Thymus (tissue), 11 donors: ENCODE data around the gene CLPX. TPM values are rescaled to one million over a fixed set of nuclear protein-coding genes. Genes with fewer than 3 reads are reported as not detected.
A peak's percentile ranks its signal among the peaks of the same experiment; 100 is the strongest.

Experiments used
- DNase-seq, 9 donors: peaks; one replicate each; pipeline ENCODE4 v3.0.0-alpha.2; 2013; ENCODE audit warnings: low spot score in 9 of 9, low read depth in 6 of 9, missing footprints in 1 of 9
- H3K27ac ChIP-seq, 2 donors: one replicate each; pipeline ENCODE4 v1.5.1; 2013; ENCODE audit warnings: control low read depth in 1 of 2, low read depth in 1 of 2, low read length in 1 of 2, mild to moderate bottlenecking in 1 of 2, moderate library complexity in 1 of 2
- H3K27me3 ChIP-seq, 2 donors: one replicate each; pipeline ENCODE4 v1.5.1; 2013; ENCODE audit warnings: low read length in 1 of 2; ENCODE audit not compliant: control insufficient read depth in 2 of 2, insufficient read depth in 1 of 2
- H3K36me3 ChIP-seq, 2 donors: one replicate each; pipeline ENCODE4 v1.5.1; 2013; ENCODE audit warnings: low read length in 1 of 2, mild to moderate bottlenecking in 1 of 2, moderate library complexity in 1 of 2; ENCODE audit not compliant: control insufficient read depth in 2 of 2, insufficient read depth in 2 of 2
- H3K4me1 ChIP-seq, 2 donors: one replicate each; pipeline ENCODE4 v1.5.1; 2013; ENCODE audit warnings: low read length in 2 of 2; ENCODE audit not compliant: control insufficient read depth in 2 of 2, insufficient read depth in 2 of 2
- H3K4me3 ChIP-seq, 2 donors: one replicate each; pipeline ENCODE4 v1.5.1; 2013; ENCODE audit warnings: low read length in 2 of 2, control low read depth in 1 of 2, mild to moderate bottlenecking in 1 of 2
- H3K9me3 ChIP-seq, 2 donors: one replicate each; pipeline ENCODE4 v1.5.1; 2013; ENCODE audit warnings: low read length in 1 of 2, mild to moderate bottlenecking in 1 of 2; ENCODE audit not compliant: control insufficient read depth in 2 of 2, insufficient read depth in 1 of 2
- WGBS: extraction: QIAGEN DNeasy Blood & Tissue Kit; methylation state at CpG from one replicate; pipeline ENCODE4 v1.1.7; 2013; 5-methylcytosine and 5-hydroxymethylcytosine counted together
- polyA plus RNA-seq: library from polyadenylated mRNA; stranded (reverse); fragments of 200-250 nt; gene quantifications from one replicate; pipeline ENCODE4 v1.2.3, GENCODE V29; 2013
- total RNA-seq: library from RNA; stranded (reverse); fragments of 120-200 nt; gene quantifications from one replicate; pipeline ENCODE4 v1.2.4, GENCODE V29; 2013
- donor health status: healthy.

The CLPX gene
- total and polyA plus RNA-seq, 2 donors: 23.5 to 42.0 TPM

DNA sequence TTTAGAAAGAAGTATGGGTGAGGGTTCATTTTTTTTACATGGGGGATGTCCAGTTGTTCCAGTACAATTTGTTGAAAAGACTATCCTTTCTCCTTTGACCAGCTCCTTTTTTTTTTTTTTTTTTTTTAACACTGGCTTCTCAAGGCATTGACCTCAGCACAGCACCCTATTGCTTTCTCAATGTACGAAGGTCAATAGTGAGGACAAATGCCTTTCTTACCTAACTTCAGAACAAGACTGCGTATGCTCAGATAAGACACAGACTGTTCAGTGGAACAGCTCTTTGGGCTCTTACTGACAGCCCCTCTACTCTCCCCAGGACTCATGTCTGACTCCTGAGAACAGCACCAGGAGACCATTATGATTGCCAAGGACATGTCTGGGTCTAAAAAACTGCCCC lies 36.6 kb upstream of the CLPX start:
- WGBS: 98% methylated on average over 2 of the region's 2 CpGs
- DNase-seq: no peak
- Histone ChIP-seq H3K9me3 (no peaks in the 10 kb centered on the region), H3K4me1 (no peaks in the 10 kb centered on the region), H3K27ac (no peak overlapping the region), H3K4me3 (no peak overlapping the region), H3K36me3 (no peaks in the 10 kb centered on the region), H3K27me3 (no peaks in the 10 kb centered on the region)

DNA sequence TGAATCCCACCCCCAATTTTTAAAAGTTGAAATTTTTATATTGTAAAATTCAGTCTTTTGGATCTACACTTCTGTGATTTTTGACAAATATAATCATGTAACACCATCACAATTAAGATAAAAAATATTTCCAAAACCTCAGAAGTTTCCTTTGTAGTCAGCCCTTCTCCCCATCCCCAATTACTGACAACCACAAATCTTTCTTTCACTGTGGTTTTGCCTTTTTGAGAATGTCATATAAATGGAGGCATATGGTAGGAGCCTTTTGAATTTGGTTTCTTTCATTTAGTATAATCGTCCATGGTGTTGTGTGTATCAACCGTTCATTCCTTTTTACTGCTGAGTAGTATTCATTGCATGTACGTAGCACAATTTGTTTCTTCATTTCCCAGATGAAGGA lies 34.0 kb upstream of the CLPX start:
- no peak for DNase-seq
- Histone ChIP-seq H3K36me3 (no peaks in the 10 kb centered on the region), H3K4me1 (no peaks in the 10 kb centered on the region), H3K4me3 (no peak overlapping the region), H3K27ac (no peak overlapping the region), H3K27me3 (no peaks in the 10 kb centered on the region), H3K9me3 (no peaks in the 10 kb centered on the region)
- WGBS: 83% methylated on average over 3 of the region's 3 CpGs

DNA sequence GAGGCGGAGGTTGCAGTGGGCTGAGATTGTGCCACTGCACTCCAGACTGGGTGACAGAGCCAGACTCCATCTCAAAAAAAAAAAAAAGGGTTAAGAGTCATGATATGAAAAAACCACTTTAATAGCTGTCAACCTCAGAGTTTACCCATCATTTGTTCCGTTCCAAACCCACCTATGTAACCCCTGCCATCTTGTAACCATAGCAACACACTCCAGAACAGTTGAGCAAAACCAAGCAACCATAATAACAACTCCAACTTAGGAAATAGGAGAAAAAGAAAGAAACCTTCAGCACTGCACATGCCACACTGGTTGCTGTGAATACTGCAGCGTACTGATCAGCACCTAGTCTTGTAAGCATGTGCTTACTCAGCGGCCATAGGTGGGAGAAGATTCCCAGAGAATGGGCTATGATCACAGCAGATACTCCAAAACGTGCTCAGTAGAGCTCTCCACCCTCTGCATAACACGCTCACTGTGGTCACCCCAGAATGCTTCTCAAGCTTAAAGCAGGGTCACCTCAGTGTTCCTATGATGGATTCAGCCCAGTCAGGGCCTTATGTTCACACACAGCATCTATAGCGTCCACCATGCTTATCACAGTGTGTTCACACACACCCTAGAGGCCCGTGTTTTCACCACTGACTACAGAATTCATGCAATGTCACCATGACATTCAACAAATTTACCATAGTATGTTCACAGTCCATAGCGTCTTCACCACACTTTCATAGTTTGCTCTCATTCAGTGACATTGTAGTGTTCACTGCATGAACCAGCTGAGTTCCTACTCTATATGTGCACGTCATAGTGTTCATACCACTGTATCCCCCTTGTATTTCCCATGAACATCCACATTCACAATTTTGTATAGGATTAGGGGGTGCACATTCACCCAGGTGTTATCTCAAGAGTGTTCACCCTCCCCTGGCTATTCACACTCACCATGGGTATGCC lies 32.7 kb upstream of the CLPX start:
- Histone ChIP-seq H3K27ac (no peak overlapping the region), H3K4me3 (no peak overlapping the region), H3K27me3 (no peaks in the 10 kb centered on the region), H3K9me3 (no peaks in the 10 kb centered on the region), H3K4me1 (no peaks in the 10 kb centered on the region), H3K36me3 (no peaks in the 10 kb centered on the region)
- DNase-seq: no peak
- WGBS: 86% methylated on average over 10 of the region's 10 CpGs

DNA sequence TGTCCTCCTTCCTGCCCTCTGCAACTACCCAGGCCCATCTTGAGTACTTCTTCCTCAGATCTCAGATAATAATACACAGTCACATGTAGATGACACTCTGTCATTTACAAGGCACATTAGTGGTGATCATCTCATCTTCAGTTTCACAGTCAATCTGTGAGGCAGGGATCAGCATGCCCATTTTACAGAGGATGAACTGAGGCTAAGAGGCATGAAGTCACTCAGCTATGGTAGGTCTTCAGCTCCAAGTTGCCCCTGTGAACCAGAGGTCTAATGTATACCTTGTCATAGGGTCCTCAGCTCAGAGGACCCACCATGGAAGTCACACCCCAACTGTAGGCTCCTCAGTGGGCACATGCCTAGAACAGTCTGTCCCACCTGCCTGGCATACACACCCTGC lies 30.4 kb upstream of the CLPX start:
- no peak overlapping the region for H3K4me3 ChIP-seq
- no peaks in the 10 kb centered on the region for H3K9me3 ChIP-seq
- H3K4me1 ChIP-seq: peaks cover 0 to 16% of the 10 kb centered on the region in 2 donors
- H3K27me3 ChIP-seq: no peaks in the 10 kb centered on the region
- H3K36me3 ChIP-seq: no peaks in the 10 kb centered on the region
- DNase-seq: no peak
- no peak overlapping the region for H3K27ac ChIP-seq

DNA sequence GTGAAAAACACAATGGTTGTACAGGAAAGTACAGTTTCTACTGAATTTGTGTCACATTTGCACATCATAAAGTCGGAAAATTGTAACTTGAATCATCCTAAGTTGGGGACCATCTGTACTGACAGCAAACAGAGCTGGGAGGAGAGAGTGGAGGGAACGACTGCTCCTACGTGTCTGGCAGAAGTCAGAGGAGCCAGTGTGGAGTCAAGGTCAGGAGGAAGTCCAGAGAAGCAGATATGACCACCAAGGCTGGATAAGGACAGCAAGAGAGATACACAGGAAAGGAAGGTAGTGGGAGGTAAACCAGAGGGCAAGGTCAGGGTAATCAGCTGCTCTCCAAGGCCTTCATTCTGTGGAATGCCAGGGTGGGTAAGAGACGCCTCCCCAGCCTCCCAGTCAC lies 28.9 kb upstream of the CLPX start:
- no peak for DNase-seq
- Histone ChIP-seq H3K27me3 (no peaks in the 10 kb centered on the region), H3K36me3 (no peaks in the 10 kb centered on the region), H3K9me3 (no peaks in the 10 kb centered on the region), H3K4me3 (no peak overlapping the region), H3K27ac (no peak overlapping the region), H3K4me1 (peaks cover 0 to 21% of the 10 kb centered on the region in 2 donors)
- 98% methylated on average over 4 of the region's 4 CpGs for WGBS

DNA sequence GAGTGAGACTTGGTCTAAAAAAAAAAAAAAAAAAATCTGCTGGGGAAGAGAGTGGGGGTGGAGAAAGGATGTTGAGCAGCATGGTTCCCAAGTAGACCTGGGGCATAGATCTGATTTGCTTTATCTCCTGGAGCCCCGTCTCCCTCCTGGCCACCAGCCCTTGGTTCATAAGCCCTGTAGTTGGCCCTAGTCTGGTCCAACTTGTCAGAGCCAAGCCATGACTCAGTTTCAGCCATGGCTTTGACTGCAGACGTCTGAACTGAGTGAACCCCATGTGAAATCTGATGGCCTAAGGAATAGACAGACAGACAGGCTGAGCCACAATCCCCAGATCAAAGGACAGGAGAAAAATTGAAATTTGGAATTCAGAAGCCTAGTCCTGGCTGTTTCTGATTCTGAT lies 28.1 kb upstream of the CLPX start:
- 96% methylated on average over 2 of the region's 2 CpGs for WGBS
- no peak for DNase-seq
- Histone ChIP-seq H3K27me3 (no peaks in the 10 kb centered on the region), H3K27ac (no peak overlapping the region), H3K4me1 (peaks cover 0 to 21% of the 10 kb centered on the region in 2 donors), H3K36me3 (no peaks in the 10 kb centered on the region), H3K9me3 (no peaks in the 10 kb centered on the region), H3K4me3 (no peak overlapping the region)

DNA sequence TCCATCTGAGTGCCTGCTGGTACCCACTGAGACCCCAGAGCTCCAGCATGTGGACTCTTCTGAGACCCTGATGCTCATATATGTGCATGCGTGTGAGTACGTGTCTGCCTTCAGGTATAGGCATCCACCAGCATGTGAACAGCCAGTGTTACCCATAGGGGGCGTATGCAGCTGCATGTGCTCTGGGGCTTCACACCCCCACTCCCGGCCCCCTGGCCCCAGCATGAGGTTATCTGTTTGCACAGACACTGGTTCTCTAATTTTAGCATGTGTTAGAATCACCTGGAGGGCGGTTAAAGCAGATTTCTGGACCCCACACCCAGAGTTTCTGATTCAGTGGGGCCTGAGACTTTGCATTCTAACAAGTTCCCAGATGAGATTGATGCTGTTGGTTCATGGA lies 27.0 kb upstream of the CLPX start:
- Histone ChIP-seq H3K27me3 (no peaks in the 10 kb centered on the region), H3K4me3 (no peak overlapping the region), H3K4me1 (peaks cover 0 to 21% of the 10 kb centered on the region in 2 donors), H3K36me3 (no peaks in the 10 kb centered on the region), H3K9me3 (no peaks in the 10 kb centered on the region), H3K27ac (no peak overlapping the region)
- peak in 6 of 9 donors; percentile 13 to 54 (median 28) for DNase-seq
- 62% methylated on average over 5 of the region's 5 CpGs for WGBS

DNA sequence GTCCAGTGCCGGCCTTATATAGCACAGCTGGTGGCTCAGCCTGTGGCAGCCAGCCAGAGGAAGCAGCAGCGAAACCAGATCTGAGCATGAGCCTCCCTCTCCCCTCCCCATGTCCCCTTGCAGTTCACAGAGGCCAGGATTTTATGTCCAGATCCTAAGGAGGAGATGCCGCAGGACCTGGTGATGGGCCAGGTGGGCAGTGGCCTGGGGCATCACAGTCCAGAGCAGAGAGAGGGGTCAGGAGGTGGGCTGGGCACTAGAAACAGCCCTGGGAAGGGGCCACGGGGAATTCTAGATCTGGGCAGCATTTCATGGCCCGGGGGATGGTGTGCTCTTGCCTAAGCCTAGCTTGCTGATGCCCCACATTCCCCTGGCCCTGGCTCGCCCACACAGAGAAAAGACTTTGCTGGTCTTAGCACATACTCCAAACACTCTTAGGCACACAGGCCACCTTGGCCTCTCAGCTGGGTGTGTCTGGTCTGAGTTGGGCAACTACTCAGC lies 26.4 kb upstream of the CLPX start:
- no peaks in the 10 kb centered on the region for H3K9me3 ChIP-seq
- 80% methylated on average over 6 of the region's 6 CpGs for WGBS
- no peak overlapping the region for H3K27ac ChIP-seq
- DNase-seq: no peak
- peaks cover 0 to 21% of the 10 kb centered on the region in 2 donors for H3K4me1 ChIP-seq
- H3K4me3 ChIP-seq: no peak overlapping the region
- H3K36me3 ChIP-seq: no peaks in the 10 kb centered on the region
- H3K27me3 ChIP-seq: no peaks in the 10 kb centered on the region

DNA sequence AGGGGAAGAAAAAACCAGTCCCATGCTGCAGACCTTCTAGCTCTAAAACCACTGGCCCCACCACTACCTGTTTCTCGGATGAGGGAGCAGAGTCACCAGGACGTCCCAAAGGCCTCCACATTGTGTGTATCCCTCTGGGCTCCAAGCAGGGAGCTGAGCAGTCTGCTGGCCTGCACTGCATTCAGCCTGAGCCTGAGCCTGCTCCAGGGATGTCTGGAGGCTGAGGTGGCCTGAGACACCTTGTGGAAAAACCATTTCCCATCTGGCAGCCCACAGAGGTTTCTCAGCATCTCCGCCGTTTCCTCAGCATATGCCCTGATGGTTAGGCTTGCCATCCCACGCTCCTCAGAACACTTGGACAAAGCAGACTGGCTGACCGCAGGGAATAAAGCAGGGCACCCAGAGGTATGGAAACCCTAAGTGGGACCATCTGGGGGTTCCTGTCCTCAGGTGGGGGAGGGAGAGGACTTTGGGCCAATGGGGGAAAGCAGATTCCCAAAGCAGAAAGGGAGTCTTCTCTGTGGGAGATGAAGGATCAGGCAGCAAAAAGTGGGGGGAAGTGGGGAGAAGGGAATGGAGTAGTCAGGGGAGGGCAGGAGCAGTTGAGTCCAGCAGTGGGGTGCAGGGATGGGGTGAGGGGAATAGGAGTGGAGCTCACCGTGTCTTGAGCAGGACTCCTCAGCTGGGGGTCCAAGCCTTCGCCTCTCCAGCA lies 25.8 kb upstream of the CLPX start, which contains the start of gene CILP:
Gene CILP, minus strand, starts transcription at position 704 of the 712 bp plus-strand sequence. CDS start 1,718 bp downstream, outside the sequence.
- Histone ChIP-seq H3K4me3 (no peak within 1 kb of the TSS), H3K27ac (no peak within 1 kb of the TSS), H3K9me3 (no peaks in the 10 kb centered on the region), H3K4me1 (peaks cover 0 to 21% of the 10 kb centered on the region in 2 donors), H3K36me3 (no peaks in the 10 kb centered on the region), H3K27me3 (no peaks in the 10 kb centered on the region)
- 89% methylated on average over 8 of the region's 8 CpGs for WGBS
- no peak for DNase-seq
